ENCODE measurements around the gene SP7. TPM values are rescaled to one million over a fixed set of nuclear protein-coding genes. Genes with fewer than 3 reads are reported as not detected.

The SP7 gene
- total and polyA plus RNA-seq, 10 of the 15 experiments (the other 5 are each of a cell fraction or from before 2014, with no cell fraction given) = 0.05 to 0.11 TPM; not detected in 8

DNA sequence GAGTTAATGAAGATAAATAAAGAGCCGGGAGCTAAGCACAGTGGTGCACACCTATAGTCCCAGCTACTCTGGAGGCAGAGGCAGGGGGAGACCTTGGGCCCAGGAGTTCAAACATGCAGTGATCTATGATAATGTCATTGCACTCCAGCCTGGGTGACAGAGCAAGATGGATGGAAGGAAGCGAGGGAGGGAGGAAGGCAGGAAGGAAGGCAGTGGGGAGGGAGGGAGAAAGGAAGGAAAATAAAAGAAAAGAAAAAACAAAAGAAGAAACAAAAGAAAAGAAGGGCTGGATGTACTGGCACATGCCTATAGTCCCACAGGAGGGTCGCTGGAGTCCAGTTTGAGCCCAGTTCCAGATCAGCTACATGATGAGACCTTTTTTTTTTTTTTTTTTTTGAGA is 19.0 kb upstream of the SP7 start:
- intact Hi-C loops (cut with micrococcal nuclease; ENCODE audit: unreplicated experiment) (no loop called here), in situ Hi-C loops (cut with MboI) (no loop called here)
- Histone ChIP-seq H3K36me3 (ENCODE audit: control insufficient read depth in 2 of 2, insufficient read depth in 2 of 2, low read length in 1 of 2) (no peaks in the 10 kb centered on the region), H4K20me1 (ENCODE audit: control insufficient read depth, insufficient read depth) (no peaks in the 10 kb centered on the region), H3K4me2 (ENCODE audit: control insufficient read depth, insufficient read depth) (no peak overlapping the region), H3K9me3 (replicated peaks; ENCODE audit: control insufficient read depth, insufficient read depth, low read length) (no peaks in the 10 kb centered on the region), H3K9ac (ENCODE audit: control insufficient read depth, insufficient read depth, low read length) (no peak overlapping the region), H3K27ac (ENCODE audit: control insufficient read depth, insufficient read depth) (no peak overlapping the region), H2AFZ (ENCODE audit: control insufficient read depth, low read depth, low read length) (no peak overlapping the region), H3K27me3 (replicated peaks in 1 of 2; ENCODE audit: control insufficient read depth in 2 of 2, insufficient read depth in 2 of 2, low read length in 1 of 2) (no peaks in the 10 kb centered on the region), H3K4me3 (no peak overlapping the region), H3K4me1 (ENCODE audit: control insufficient read depth, insufficient read depth, low read length) (peaks cover 2% of the 10 kb centered on the region), H3K79me2 (ENCODE audit: control insufficient read depth, insufficient read depth, low read length) (no peaks in the 10 kb centered on the region)
- no peak for ATAC-seq
- no peak for DNase-seq (ENCODE audit: low read depth, low spot score)
- SMC1A ChIA-PET (ENCODE audit: uncharacterized antibody, unreplicated experiment) = interaction anchor here (0.6 to 9.3 kb wide), 7 partner anchors 22 to 203 kb away, joined by 3 to 164 read pairs (median 5); partner anchors contain the start of genes AMHR2 and SP1
- WGBS (ENCODE audit: insufficient coverage, insufficient replicate concordance, low lambda C conversion rate, missing lambda C conversion rate) = 75% methylated on average over 3 of the region's 3 CpGs
- BruUV-seq (replicated peaks) = no TSS peak
- RAD21 ChIA-PET (ENCODE audit: unreplicated experiment) = interaction anchor here (1.2 to 2.5 kb wide), 7 partner anchors 10 to 122 kb away, joined by 3 to 14 read pairs (median 8); partner anchors contain the start of gene SP1
- TF ChIP-seq EED (IDR thresholded peaks at IDR 0.05; ENCODE audit: low read depth) (no peak), PML (IDR thresholded peaks at IDR 0.05; ENCODE audit: low read length) (no peak), MEF2A (IDR thresholded peaks at IDR 0.05; ENCODE audit: insufficient read depth, low read depth, low read length) (no peak), ZNF217 (IDR thresholded peaks at IDR 0.05) (no peak), TARDBP (IDR thresholded peaks at IDR 0.05; ENCODE audit: borderline replicate concordance) (no peak), RUNX3 (IDR thresholded peaks at IDR 0.05; ENCODE audit: low read length) (no peak), SP1 (IDR thresholded peaks at IDR 0.05; ENCODE audit: low read depth, low read length) (no peak), HCFC1 (IDR thresholded peaks at IDR 0.05; ENCODE audit: low read length) (no peak), SMAD1 (IDR thresholded peaks at IDR 0.05; ENCODE audit: low read depth, partially characterized antibody) (no peak), EGR1 (IDR thresholded peaks at IDR 0.05; ENCODE audit: borderline replicate concordance in 1 of 2, low read depth in 2 of 2, low read length in 2 of 2) (no peak), ASH2L (IDR thresholded peaks at IDR 0.05; ENCODE audit: borderline replicate concordance, low read depth) (no peak), POLR2A (IDR thresholded peaks at IDR 0.05; ENCODE audit: low read depth, low read length) (no peak)
- TF ChIP-seq, protein P1, sequence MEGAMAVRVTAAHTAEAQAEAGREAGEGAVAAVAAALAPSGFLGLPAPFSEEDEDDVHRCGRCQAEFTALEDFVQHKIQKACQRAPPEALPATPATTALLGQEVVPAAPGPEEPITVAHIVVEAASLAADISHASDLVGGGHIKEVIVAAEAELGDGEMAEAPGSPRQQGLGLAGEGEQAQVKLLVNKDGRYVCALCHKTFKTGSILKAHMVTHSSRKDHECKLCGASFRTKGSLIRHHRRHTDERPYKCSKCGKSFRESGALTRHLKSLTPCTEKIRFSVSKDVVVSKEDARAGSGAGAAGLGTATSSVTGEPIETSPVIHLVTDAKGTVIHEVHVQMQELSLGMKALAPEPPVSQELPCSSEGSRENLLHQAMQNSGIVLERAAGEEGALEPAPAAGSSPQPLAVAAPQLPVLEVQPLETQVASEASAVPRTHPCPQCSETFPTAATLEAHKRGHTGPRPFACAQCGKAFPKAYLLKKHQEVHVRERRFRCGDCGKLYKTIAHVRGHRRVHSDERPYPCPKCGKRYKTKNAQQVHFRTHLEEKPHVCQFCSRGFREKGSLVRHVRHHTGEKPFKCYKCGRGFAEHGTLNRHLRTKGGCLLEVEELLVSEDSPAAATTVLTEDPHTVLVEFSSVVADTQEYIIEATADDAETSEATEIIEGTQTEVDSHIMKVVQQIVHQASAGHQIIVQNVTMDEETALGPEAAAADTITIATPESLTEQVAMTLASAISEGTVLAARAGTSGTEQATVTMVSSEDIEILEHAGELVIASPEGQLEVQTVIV (IDR thresholded peaks at IDR 0.05; ENCODE audit: borderline replicate concordance, partially characterized antibody) = no peak
- POLR2A ChIA-PET = interaction anchor here (0.6 to 5.5 kb wide), 4 partner anchors 28 to 1318 kb away, joined by 4 to 37 read pairs (median 6); no protein-coding TSS in a partner anchor
- CTCF ChIA-PET = interaction anchor here (0.8 to 8.6 kb wide), 10 partner anchors 9 to 122 kb away, joined by 3 to 225 read pairs (median 4); partner anchors contain the start of genes AAAS, AMHR2 and PRR13
- FAIRE-seq = no peak
